Fibroblast of lung (primary cell): Measurements from ENCODE around the gene SIRT2. TPM values are rescaled to one million over a fixed set of nuclear protein-coding genes. Genes with fewer than 3 reads are reported as not detected.

ENCODE experiments used
- DNase-seq, 2 donors: peaks; one replicate each; pipeline versions ENCODE4 v3.0.0 to v3.0.0-alpha.2; 2010; ENCODE audit warnings: low read depth in 2 of 2
- H2AFZ ChIP-seq: 2 replicates; pipeline ENCODE4 v1.5.1; 2012; ENCODE audit warnings: low read length, control low read depth, inconsistent platforms
- H3K27ac ChIP-seq: 2 replicates; pipeline ENCODE4 v1.5.1; 2011; ENCODE audit warnings: low read length, control low read depth; ENCODE audit not compliant: insufficient read depth
- H3K27me3 ChIP-seq: 2 replicates; pipeline ENCODE4 v1.5.1; 2011; ENCODE audit warnings: mild to moderate bottlenecking, low read length; ENCODE audit not compliant: control insufficient read depth, insufficient read depth
- H3K36me3 ChIP-seq: 2 replicates; pipeline ENCODE4 v1.5.1; 2011; ENCODE audit warnings: low read length; ENCODE audit not compliant: control insufficient read depth, insufficient read depth
- H3K4me1 ChIP-seq: 2 replicates; pipeline ENCODE4 v1.5.1; 2011; ENCODE audit warnings: low read length; ENCODE audit not compliant: control insufficient read depth, insufficient read depth; ENCODE audit errors: extremely low read depth
- H3K4me2 ChIP-seq: 2 replicates; pipeline ENCODE4 v1.5.1; 2011; ENCODE audit warnings: low read length, control low read depth; ENCODE audit not compliant: insufficient read depth; ENCODE audit errors: extremely low read depth
- H3K4me3 ChIP-seq, 4 experiments: fragments of 200-600 bp in 1 of 4; sonication (generic) in 1 of 4; replicated peaks in 1 of 4; 2 replicates each; pipeline ENCODE4 v1.5.1; 2011 to 2016; ENCODE audit warnings: low read length in 4 of 4, low read depth in 3 of 4, mild to moderate bottlenecking in 3 of 4, control low read depth in 2 of 4, inconsistent platforms in 1 of 4, mixed read lengths in 1 of 4; ENCODE audit not compliant: insufficient read depth in 1 of 4; ENCODE audit errors: control extremely low read depth in 1 of 4
- H3K79me2 ChIP-seq: 2 replicates; pipeline ENCODE4 v1.5.1; 2012; ENCODE audit warnings: mild to moderate bottlenecking, low read length, inconsistent platforms; ENCODE audit not compliant: control insufficient read depth, insufficient read depth
- H3K9ac ChIP-seq: 2 replicates; pipeline ENCODE4 v1.5.1; 2011; ENCODE audit warnings: mild to moderate bottlenecking, low read length, control low read depth; ENCODE audit not compliant: insufficient read depth
- H3K9me3 ChIP-seq: 2 replicates; pipeline ENCODE4 v1.5.1; 2012; ENCODE audit warnings: low read depth, low read length; ENCODE audit not compliant: control insufficient read depth, insufficient read depth
- H4K20me1 ChIP-seq: 2 replicates; pipeline ENCODE4 v1.5.1; 2011; ENCODE audit warnings: low read length; ENCODE audit not compliant: control insufficient read depth, insufficient read depth; ENCODE audit errors: extremely low read depth
- CTCF ChIP-seq, 2 donors: IDR thresholded peaks in 1 of 2; conservative IDR thresholded peaks in 1 of 2; 1 replicate in 1 of 2; 2 replicates in 1 of 2; pipeline ENCODE4 v1.5.1; 2011 to 2012; ENCODE audit warnings: low read length in 2 of 2, control low read depth in 1 of 2, inconsistent platforms in 1 of 2, low read depth in 1 of 2, mild to moderate bottlenecking in 1 of 2
- EZH2 ChIP-seq: IDR thresholded peaks from 2 replicates; pipeline ENCODE4 v1.5.1; 2012; ENCODE audit warnings: low read length, control low read depth, mild to moderate bottlenecking; ENCODE audit errors: missing control alignments
- polyA plus RNA-seq, 2 donors: library from polyadenylated mRNA; depleted of rRNA in 1 of 2; stranded (reverse) in 1 of 2; unstranded in 1 of 2; fragments of >200 nt; gene quantifications; 2 replicates each; pipeline ENCODE4 v1.2.1, GENCODE V29; 2011 to 2012; ENCODE audit warnings: missing spikeins in 1 of 2
- total RNA-seq: library from RNA; depleted of rRNA; stranded (reverse); fragments of >200 nt; gene quantifications from 2 replicates; pipeline ENCODE4 v1.2.1, GENCODE V29; 2014

The SIRT2 gene
- total and polyA plus RNA-seq, 2 donors (not counting 1 experiment from before 2014, with no cell fraction given): 38.7 to 51.7 TPM

GRCh38 chr19:38836159-38836982 lies 63.0 kb downstream of the SIRT2 start:
- no peak for DNase-seq
- no peak for TF ChIP-seq CTCF (conservative IDR thresholded peaks at IDR 0.05 in 1 of 2, IDR thresholded peaks at IDR 0.05 in 1 of 2; ENCODE audit: low read depth in 1 of 2, low read length in 2 of 2)
- TF ChIP-seq EZH2: no peak
- no peak overlapping the region for H3K4me3 ChIP-seq
- H3K9ac ChIP-seq: no peak overlapping the region
- H3K36me3 ChIP-seq: peaks cover 36% of the 10 kb centered on the region
- H3K27me3 ChIP-seq: no peaks in the 10 kb centered on the region
- no peak overlapping the region for H3K4me2 ChIP-seq
- H4K20me1 ChIP-seq: no peaks in the 10 kb centered on the region
- H3K4me1 ChIP-seq: peaks cover 15% of the 10 kb centered on the region
- peak overlapping the region; percentile 7 for H3K27ac ChIP-seq
- H2AFZ ChIP-seq: no peak overlapping the region
- H3K79me2 ChIP-seq: peaks cover 11% of the 10 kb centered on the region
- no peaks in the 10 kb centered on the region for H3K9me3 ChIP-seq

GRCh38 chr19:38834590-38834989 lies 64.8 kb downstream of the SIRT2 start:
- Histone ChIP-seq H3K36me3 (peaks cover 25% of the 10 kb centered on the region), H3K4me2 (no peak overlapping the region), H3K9me3 (no peaks in the 10 kb centered on the region), H3K4me3 (no peak overlapping the region), H3K4me1 (peaks cover 31% of the 10 kb centered on the region), H4K20me1 (no peaks in the 10 kb centered on the region), H3K9ac (no peak overlapping the region), H3K79me2 (peaks cover 3% of the 10 kb centered on the region), H2AFZ (no peak overlapping the region), H3K27me3 (no peaks in the 10 kb centered on the region), H3K27ac (no peak overlapping the region)
- DNase-seq: no peak
- no peak for TF ChIP-seq CTCF (conservative IDR thresholded peaks at IDR 0.05 in 1 of 2, IDR thresholded peaks at IDR 0.05 in 1 of 2; ENCODE audit: low read depth in 1 of 2, low read length in 2 of 2)
- TF ChIP-seq EZH2: no peak

- no peak for DNase-seq
- Histone ChIP-seq H3K9ac (no peak overlapping the region), H3K9me3 (no peaks in the 10 kb centered on the region), H3K27ac (no peak overlapping the region), H3K27me3 (no peaks in the 10 kb centered on the region), H3K4me1 (peaks cover 31% of the 10 kb centered on the region), H2AFZ (no peak overlapping the region), H4K20me1 (no peaks in the 10 kb centered on the region), H3K36me3 (peaks cover 22% of the 10 kb centered on the region), H3K4me2 (no peak overlapping the region), H3K4me3 (no peak overlapping the region), H3K79me2 (no peaks in the 10 kb centered on the region)
- no peak for TF ChIP-seq CTCF (conservative IDR thresholded peaks at IDR 0.05 in 1 of 2, IDR thresholded peaks at IDR 0.05 in 1 of 2; ENCODE audit: low read depth in 1 of 2, low read length in 2 of 2)
- no peak for TF ChIP-seq EZH2
Measured at GRCh38 chr19:38834104-38834490, 65.3 kb downstream of the SIRT2 start.
